Measurements from ENCODE around the gene FMC1.
A peak's percentile ranks its signal among the peaks of the same experiment; 100 is the strongest.
"Not testable (repeated sequence)": the region's sequence is repeated elsewhere in the genome, so short reads cannot be mapped to it uniquely, and the experiment has no call there.

The FMC1 gene, protein sequence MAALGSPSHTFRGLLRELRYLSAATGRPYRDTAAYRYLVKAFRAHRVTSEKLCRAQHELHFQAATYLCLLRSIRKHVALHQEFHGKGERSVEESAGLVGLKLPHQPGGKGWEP

GRCh38 chr7:139341058-139341775 is at the start of gene FMC1:
FMC1 (plus strand) TSS chr7:139341337; CDS start chr7:139341385, 48 bp downstream.
- peak; percentile 78 for DNase-seq

GRCh38 chr7:139292821-139293220 is 48.3 kb upstream of the FMC1 start:
- no peak for DNase-seq

- no peak for DNase-seq
These were observed 47.6 kb upstream of the FMC1 start for GRCh38 chr7:139293534-139293933.

- DNase-seq, result no peak
These were observed 46.9 kb upstream of the FMC1 start for GRCh38 chr7:139294241-139294640.

DNA sequence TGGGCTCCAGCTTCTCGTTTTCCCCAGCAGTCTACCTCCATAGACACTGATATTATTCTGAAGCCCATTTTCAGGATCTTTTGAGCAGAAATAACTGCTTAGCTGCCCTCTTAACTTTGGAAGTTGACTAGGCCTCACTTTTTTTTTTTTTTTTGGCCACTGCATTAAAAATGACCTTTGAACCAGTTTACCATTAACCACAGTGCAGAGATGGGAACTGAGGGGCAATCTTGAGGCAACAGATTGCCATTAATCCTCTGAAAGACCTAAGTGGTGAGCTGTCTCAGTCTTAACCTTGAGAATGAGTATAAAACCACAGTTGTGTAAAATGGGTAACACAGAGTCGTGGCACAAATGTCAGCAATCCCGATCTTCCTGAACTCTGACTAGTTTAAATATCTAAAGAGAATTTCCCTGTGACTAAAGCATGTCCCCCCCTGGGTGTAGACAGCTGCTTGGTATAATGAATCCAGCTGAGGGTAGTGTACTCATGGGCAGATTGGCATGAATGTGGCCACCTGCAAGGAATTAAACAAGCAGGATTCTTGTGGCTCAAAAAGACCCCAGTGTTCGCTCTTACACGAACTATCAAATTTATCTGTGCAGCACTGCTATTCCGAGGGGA is 46.1 kb upstream of the FMC1 start:
- no peak for DNase-seq

GRCh38 chr7:139297795-139298194 is 43.3 kb upstream of the FMC1 start:
- DNase-seq, result no peak

- DNase-seq, result no peak
These were observed 41.8 kb upstream of the FMC1 start for GRCh38 chr7:139299296-139299695.

DNA sequence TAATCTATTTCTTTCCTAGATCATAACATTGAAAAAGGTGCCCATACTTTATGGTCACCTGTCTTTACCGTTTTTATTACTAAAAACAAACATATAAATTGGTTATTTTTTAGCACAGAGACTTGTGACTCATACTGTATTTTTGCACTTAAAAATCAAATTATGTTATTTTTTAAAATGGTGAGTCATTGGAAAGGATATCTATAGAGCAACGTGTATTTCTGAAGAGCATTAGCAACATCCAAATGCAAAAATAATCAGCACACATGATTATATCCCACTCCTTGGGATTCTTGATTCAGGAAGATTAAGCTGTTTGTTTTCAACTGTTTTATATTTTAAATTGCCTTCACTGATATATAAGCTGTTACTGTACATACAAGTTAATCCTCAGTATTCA is 40.7 kb upstream of the FMC1 start:
- DNase-seq, result no peak

- DNase-seq, result no peak
These were observed 36.6 kb upstream of the FMC1 start for GRCh38 chr7:139304517-139304916.

GRCh38 chr7:139317939-139318505 is 23.1 kb upstream of the FMC1 start:
- no peak for DNase-seq

DNA sequence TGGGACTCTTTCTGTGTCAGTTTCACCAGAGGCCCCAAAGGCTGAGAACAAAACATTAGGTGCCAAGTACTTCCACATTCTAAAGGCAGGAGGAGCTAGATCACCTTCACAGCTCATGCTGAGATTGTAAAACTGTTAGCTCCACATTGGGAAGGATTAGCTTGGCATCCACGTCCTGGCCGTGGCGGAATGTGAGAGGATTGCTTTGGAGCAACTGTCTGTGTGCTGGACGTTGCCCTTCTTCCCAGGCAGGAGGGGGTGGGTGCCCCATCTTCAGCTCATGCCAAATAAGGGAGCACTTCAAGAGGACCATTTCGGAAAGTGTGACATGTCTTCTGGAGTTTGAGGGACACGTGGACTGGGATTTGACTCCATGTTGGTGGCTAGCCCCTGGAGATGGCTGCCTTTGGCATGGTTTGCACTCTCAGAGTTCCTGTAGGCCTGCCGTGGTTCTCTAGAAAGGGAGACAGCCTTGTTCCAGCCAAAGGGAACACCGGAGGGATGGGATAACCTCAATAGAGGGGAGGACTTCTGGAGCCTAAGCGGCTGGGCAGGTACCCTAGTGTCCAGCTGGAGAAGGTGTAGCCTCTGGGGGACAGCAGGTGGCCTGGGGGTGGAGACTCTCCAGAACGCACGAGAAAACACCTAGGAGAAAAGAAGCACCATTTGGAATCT is 19.9 kb upstream of the FMC1 start:
- no peak for DNase-seq

DNA sequence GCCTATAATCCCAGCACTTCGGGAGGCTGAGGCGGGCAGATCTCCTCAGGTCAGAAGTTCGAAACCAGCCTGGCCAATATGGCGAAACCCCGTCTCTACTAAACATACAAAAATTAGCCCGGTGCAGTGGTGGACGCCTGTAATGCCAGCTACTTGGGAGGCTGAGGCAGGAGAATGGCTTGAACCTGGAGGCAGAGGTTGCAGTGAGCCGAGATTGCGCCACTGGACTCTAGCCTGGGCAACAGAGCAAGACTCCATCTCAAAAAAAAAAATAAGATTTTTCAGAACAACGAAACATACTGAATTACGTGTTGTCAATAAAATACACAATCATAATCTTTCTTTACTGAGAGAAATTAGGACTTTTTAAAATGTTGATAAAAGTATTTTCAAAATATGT is 16.4 kb upstream of the FMC1 start:
- not testable (repeated sequence) for DNase-seq

DNA sequence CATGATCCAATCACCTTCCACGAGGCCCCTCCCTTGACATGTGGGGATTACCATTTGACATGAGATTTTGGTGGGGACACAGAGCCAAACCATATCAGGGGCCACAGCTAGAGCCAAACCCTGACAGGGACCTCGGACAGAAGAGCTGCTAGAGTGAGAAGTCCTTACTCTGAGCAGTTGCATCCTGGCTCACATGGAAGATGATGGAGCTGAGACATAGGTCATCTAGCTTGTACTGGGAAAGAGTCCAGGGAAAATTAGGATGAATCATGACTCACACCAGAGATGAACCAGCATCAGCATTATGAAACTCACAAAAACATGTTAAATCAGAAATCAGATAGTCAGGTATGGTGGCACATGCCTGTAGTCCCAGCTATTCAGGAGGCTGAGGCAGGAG is 12.8 kb upstream of the FMC1 start:
- no peak for DNase-seq

DNA sequence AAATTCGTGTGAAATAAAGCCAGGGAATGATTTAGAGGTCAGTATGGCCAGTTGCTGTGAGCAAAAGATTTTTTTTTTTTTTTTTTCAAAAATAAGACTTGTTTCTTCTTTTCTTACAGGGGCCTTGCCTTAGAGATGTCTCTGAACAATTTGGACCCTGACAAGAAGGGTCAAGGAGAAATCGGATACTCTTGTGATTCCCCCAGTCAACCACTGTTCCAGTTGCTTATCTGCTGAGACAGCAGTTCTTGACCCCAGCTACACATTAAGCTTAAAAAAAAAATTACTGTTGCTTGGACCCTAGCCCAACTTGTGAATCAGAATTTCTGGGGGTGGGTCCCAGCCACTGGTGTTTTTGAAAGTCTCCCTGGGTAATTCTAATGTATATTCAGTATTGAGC is 12.0 kb upstream of the FMC1 start:
- no peak for DNase-seq

DNA sequence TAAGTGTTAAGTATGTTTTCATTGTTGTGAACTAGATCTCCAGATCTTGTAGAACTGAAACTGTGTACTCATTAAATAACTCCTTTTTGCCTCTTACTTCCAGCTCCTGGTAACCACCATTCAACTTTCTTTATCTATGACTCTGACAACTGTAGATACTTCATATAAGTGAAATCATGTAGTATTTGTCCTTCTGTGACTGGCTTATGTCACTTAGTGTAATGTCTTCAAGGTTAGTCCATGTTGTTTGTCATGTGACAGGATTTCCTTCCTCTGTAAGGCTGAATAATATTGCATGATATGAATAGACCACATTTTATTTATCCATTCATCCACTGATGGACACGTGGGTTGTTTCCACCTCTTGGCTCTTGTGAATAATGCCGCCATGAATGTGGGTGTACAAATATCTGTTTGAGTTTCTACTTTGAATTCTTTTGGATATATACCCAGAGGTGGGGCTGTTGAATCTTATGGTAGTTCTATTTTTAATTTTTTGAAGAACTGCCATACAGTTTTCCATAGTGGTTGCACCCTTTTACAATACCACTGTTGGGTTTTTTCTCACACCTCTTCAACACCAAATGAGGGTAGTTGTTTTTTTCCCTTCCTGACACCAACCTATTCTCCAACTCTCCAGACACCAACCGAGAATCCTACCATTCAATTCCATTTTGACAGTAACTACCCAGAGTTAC is 10.7 kb upstream of the FMC1 start:
- no peak for DNase-seq

GRCh38 chr7:139332697-139333359 is 8.3 kb upstream of the FMC1 start:
- no peak for DNase-seq

GRCh38 chr7:139333443-139333842 is 7.7 kb upstream of the FMC1 start:
- DNase-seq, result not testable (repeated sequence)

GRCh38 chr7:139334399-139335150 is 6.6 kb upstream of the FMC1 start:
- DNase-seq, result no peak

GRCh38 chr7:139339025-139339424 is 2.1 kb upstream of the FMC1 start:
- no peak for DNase-seq

GRCh38 chr7:139339698-139340036 is 1.5 kb upstream of the FMC1 start:
- no peak for DNase-seq

- peak; percentile 99 for DNase-seq
These were observed 915 bp upstream of the FMC1 start for GRCh38 chr7:139340037-139340807.
